Natural killer cell (primary cell): ENCODE results near the gene RPL19. TPM values are rescaled to one million over a fixed set of nuclear protein-coding genes. Genes with fewer than 3 reads are reported as not detected.
"Not testable (repeated sequence)": the region's sequence is repeated elsewhere in the genome, so short reads cannot be mapped to it uniquely, and the experiment has no call there.

Source experiments
- ATAC-seq, 3 donors: fragments of 150-1000 bp in 2 of 3; fragments of 200-7000 bp in 1 of 3; cut with Tn5 transposase; 1 replicate in 1 of 3; 2 replicates in 2 of 3; pipeline ENCODE4 v1.10.0; 2021; ENCODE audit warnings: mild to moderate bottlenecking in 2 of 3, moderate library complexity in 2 of 3
- DNase-seq, 2 donors: peaks; one replicate each; pipeline versions ENCODE4 v3.0.0 to v3.0.0-alpha.2; 2013 to 2021; ENCODE audit warnings: mixed read lengths in 1 of 2
- H3K27ac ChIP-seq: one replicate; pipeline ENCODE4 v1.5.1; 2013; ENCODE audit warnings: mild to moderate bottlenecking, low read length
- H3K27me3 ChIP-seq: one replicate; pipeline ENCODE4 v1.6.1; 2013; ENCODE audit warnings: low read length; ENCODE audit not compliant: control insufficient read depth, insufficient read depth
- H3K36me3 ChIP-seq: one replicate; pipeline ENCODE4 v1.6.1; 2013; ENCODE audit warnings: low read length; ENCODE audit not compliant: control insufficient read depth, insufficient read depth
- H3K4me1 ChIP-seq: one replicate; pipeline ENCODE4 v1.6.1; 2013; ENCODE audit warnings: low read length; ENCODE audit not compliant: control insufficient read depth, insufficient read depth
- H3K4me3 ChIP-seq: one replicate; pipeline ENCODE4 v1.5.1; 2013; ENCODE audit warnings: low read length
- H3K9me3 ChIP-seq: one replicate; pipeline ENCODE4 v1.6.1; 2013; ENCODE audit warnings: low read length; ENCODE audit not compliant: control insufficient read depth, insufficient read depth
- H3K27ac Mint-ChIP-seq, 2 donors: one replicate each; pipeline ENCODE4 v1.8.0; 2022; ENCODE audit warnings: mild to moderate bottlenecking in 2 of 2, mixed read lengths in 2 of 2, moderate library complexity in 1 of 2
- H3K27me3 Mint-ChIP-seq, 2 donors: one replicate each; pipeline ENCODE4 v1.8.0; 2022; ENCODE audit warnings: low read depth in 2 of 2, mixed read lengths in 2 of 2
- H3K36me3 Mint-ChIP-seq: one replicate; pipeline ENCODE4 v1.8.0; 2022; ENCODE audit warnings: mixed read lengths
- H3K4me1 Mint-ChIP-seq, 2 donors: one replicate each; pipeline ENCODE4 v1.8.0; 2022; ENCODE audit warnings: mixed read lengths in 2 of 2
- H3K4me3 Mint-ChIP-seq: one replicate; pipeline ENCODE4 v1.8.0; 2022; ENCODE audit warnings: mild to moderate bottlenecking, moderate library complexity, mixed read lengths
- H3K9me3 Mint-ChIP-seq, 2 donors: one replicate each; pipeline ENCODE4 v1.8.0; 2022; ENCODE audit warnings: mixed read lengths in 2 of 2
- WGBS: methylation state at CpG from one replicate; pipeline ENCODE4 v1.1.7; 2013; ENCODE audit warnings: missing lambda C conversion rate; ENCODE audit not compliant: insufficient coverage; 5-methylcytosine and 5-hydroxymethylcytosine counted together
- intact Hi-C: fragments of 100-400 bp; cut with micrococcal nuclease; formaldehyde crosslinking; loops from one replicate; pipeline ENCODE4 v1.14.2; 2022
- total RNA-seq, 4 donors: library from RNA; stranded (reverse); fragments of 120-200 nt in 1 of 4; gene quantifications; one replicate each; pipeline versions ENCODE4 v1.2.3 to v1.2.4, GENCODE V29; 2013 to 2022
- TF ChIP-seq, protein P1 (sequence below): fragments of 200-600 bp; IDR thresholded peaks from one replicate; pipeline ENCODE4 v1.8.0; 2022; ENCODE audit warnings: antibody characterized with exemption

Gene RPL19
- total RNA-seq, 3 donors from 2014 or later (not counting 1 experiment from before 2014, with no cell fraction given), result 1,182 to 1,484 (median 1,482) TPM

DNA sequence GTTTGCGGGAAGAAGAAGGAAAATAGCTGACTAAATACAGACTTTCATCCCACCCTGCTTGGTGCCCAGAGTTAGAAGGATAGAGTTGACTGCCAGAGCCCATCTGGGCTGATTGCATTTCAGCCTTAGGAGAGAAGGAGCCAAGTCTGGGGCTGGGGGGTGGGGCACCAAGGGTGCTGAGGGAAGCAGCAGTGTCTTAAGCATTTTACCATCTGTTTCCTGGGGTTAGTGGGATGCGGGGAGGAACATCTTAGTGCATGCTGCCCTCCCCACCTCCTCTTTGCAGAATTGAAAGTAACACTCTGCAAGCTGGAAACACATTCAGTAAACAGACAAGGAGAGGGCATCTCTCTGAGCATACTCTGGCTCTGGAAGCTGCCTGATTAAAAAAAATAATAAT is 32.6 kb upstream of the RPL19 start:
- H3K27ac Mint-ChIP-seq, result peak overlapping the region; percentile 18 to 32
- H3K27me3 ChIP-seq, result no peaks in the 10 kb centered on the region
- peaks cover 41% of the 10 kb centered on the region for H3K4me1 ChIP-seq
- ATAC-seq, result peak; percentile 39 to 55 (median 49)
- H3K4me1 Mint-ChIP-seq, result peaks cover 31 to 39% of the 10 kb centered on the region in 2 donors
- H3K36me3 Mint-ChIP-seq, result no peaks in the 10 kb centered on the region
- no peaks in the 10 kb centered on the region for H3K36me3 ChIP-seq
- H3K4me3 Mint-ChIP-seq, result peak overlapping the region; percentile 92
- intact Hi-C loops, result loop anchor here (5.0 kb wide), 1 partner anchor 65 kb away; no protein-coding TSS in a partner anchor
- H3K27ac ChIP-seq, result no peak overlapping the region
- H3K9me3 ChIP-seq, result no peaks in the 10 kb centered on the region
- 0% methylated on average over 2 of the region's 2 CpGs for WGBS
- TF ChIP-seq, protein P1, sequence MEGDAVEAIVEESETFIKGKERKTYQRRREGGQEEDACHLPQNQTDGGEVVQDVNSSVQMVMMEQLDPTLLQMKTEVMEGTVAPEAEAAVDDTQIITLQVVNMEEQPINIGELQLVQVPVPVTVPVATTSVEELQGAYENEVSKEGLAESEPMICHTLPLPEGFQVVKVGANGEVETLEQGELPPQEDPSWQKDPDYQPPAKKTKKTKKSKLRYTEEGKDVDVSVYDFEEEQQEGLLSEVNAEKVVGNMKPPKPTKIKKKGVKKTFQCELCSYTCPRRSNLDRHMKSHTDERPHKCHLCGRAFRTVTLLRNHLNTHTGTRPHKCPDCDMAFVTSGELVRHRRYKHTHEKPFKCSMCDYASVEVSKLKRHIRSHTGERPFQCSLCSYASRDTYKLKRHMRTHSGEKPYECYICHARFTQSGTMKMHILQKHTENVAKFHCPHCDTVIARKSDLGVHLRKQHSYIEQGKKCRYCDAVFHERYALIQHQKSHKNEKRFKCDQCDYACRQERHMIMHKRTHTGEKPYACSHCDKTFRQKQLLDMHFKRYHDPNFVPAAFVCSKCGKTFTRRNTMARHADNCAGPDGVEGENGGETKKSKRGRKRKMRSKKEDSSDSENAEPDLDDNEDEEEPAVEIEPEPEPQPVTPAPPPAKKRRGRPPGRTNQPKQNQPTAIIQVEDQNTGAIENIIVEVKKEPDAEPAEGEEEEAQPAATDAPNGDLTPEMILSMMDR, result no peak
- no peaks in the 10 kb centered on the region for H3K9me3 Mint-ChIP-seq
- DNase-seq, result peak in 1 of 2 donors; percentile 47
- H3K27me3 Mint-ChIP-seq, result no peaks in the 10 kb centered on the region
- H3K4me3 ChIP-seq, result no peak overlapping the region

DNA sequence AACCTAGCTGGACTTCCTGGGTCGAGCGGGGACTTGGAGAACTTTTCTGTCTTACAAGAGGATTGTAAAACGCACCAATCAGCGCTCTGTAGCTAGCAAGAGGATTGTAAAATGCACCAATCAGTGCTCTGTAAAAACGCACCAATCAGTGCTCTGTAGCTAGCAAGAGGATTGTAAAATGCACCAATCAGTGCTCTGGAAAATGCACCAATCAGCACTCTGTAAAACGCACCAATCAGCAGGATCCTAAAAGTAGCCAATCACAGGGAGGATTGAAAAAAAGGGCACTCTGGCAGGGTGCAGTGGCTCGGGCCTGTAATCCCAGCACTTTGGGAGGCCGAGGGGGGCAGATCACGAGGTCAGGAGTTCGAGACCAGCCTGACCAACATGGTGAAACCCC is 31.6 kb upstream of the RPL19 start:
- not testable (repeated sequence) for H3K9me3 ChIP-seq, H3K36me3 Mint-ChIP-seq, H3K27me3 ChIP-seq, H3K27me3 Mint-ChIP-seq, H3K4me3 ChIP-seq, DNase-seq, H3K27ac Mint-ChIP-seq, ATAC-seq, H3K4me3 Mint-ChIP-seq, H3K27ac ChIP-seq, H3K36me3 ChIP-seq, H3K9me3 Mint-ChIP-seq
- 98% methylated on average over 10 of the region's 10 CpGs for WGBS
- H3K4me1 ChIP-seq, result peaks cover 41% of the 10 kb centered on the region
- intact Hi-C loops, result loop anchor here (5.0 kb wide), 1 partner anchor 64 kb away; no protein-coding TSS in a partner anchor
- H3K4me1 Mint-ChIP-seq, result peaks cover 31 to 39% of the 10 kb centered on the region in 2 donors

DNA sequence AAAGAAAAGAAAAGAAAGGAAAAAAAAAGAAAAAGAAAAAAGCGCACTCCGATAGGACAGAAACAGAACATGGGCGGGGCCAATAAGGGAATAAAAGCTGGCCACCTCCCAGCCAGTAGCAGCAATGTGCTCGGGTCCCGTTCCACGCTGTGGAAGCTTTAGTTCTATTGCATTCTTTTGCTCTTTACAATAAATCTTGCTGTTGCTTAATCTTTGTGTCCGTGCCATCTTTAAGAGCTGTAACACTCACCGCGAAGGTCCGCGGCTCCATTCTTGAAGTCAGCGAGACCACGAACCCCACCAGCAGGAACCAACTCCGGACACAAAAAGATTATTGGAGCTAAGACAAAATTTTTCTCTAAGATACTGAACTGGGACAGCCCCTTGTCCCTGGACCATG is 31.0 kb upstream of the RPL19 start:
- DNase-seq, result no peak
- Histone ChIP-seq H3K27ac (no peak overlapping the region), H3K27me3 (no peaks in the 10 kb centered on the region), H3K9me3 (no peaks in the 10 kb centered on the region), H3K4me1 (peaks cover 41% of the 10 kb centered on the region), H3K4me3 (no peak overlapping the region), H3K36me3 (no peaks in the 10 kb centered on the region)
- H3K4me1 Mint-ChIP-seq, result peaks cover 28 to 39% of the 10 kb centered on the region in 2 donors
- WGBS, result 65% methylated on average over 14 of the region's 14 CpGs
- no peaks in the 10 kb centered on the region for H3K27me3 Mint-ChIP-seq
- ATAC-seq, result no peak
- TF ChIP-seq, protein P1, result no peak
- peak overlapping the region; percentile 21 for H3K4me3 Mint-ChIP-seq
- H3K36me3 Mint-ChIP-seq, result no peaks in the 10 kb centered on the region
- no peak overlapping the region for H3K27ac Mint-ChIP-seq
- intact Hi-C loops, result loop anchor here (5.0 kb wide), 1 partner anchor 63 kb away; no protein-coding TSS in a partner anchor
- H3K9me3 Mint-ChIP-seq, result no peaks in the 10 kb centered on the region

DNA sequence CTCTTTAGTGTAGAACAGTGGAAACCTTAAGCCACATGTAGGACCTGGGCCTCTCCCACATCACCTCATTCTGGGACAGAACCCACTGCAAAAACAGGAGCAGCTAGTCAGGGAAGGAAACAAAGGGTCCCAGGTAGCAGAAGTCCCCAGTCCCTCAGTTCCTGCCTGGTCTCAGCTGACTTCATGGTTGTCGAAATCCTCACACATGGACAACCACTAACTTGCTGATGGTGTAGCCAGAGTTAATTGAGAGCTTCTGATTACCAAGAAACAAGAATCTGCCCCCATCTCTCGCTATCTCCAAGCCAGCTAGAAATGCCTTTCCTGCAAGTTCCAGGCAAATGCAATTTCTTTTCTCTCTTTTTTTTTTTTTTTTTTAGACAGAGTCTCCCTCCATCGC is 30.6 kb upstream of the RPL19 start:
- Histone ChIP-seq H3K9me3 (no peaks in the 10 kb centered on the region), H3K27me3 (no peaks in the 10 kb centered on the region), H3K36me3 (no peaks in the 10 kb centered on the region), H3K4me3 (no peak overlapping the region), H3K27ac (no peak overlapping the region), H3K4me1 (peaks cover 39% of the 10 kb centered on the region)
- DNase-seq (no peak), ATAC-seq (no peak)
- H3K27me3 Mint-ChIP-seq, result no peaks in the 10 kb centered on the region
- H3K36me3 Mint-ChIP-seq, result no peaks in the 10 kb centered on the region
- H3K4me3 Mint-ChIP-seq, result no peak overlapping the region
- TF ChIP-seq, protein P1, result no peak
- WGBS, result 72% methylated on average over 2 of the region's 3 CpGs
- no peaks in the 10 kb centered on the region for H3K9me3 Mint-ChIP-seq
- peaks cover 24 to 37% of the 10 kb centered on the region in 2 donors for H3K4me1 Mint-ChIP-seq
- intact Hi-C loops, result loop anchor here (5.0 kb wide), 1 partner anchor 63 kb away; no protein-coding TSS in a partner anchor
- H3K27ac Mint-ChIP-seq, result no peak overlapping the region
